Endothelial cell of umbilical vein (primary cell): ENCODE data around the gene LIN7C. TPM values are rescaled to one million over a fixed set of nuclear protein-coding genes. Genes with fewer than 3 reads are reported as not detected.

Source experiments
- BruUV-seq: library from RNA; stranded (reverse); fragments of 400-500 nt; replicated peaks from 2 replicates; lab custom pipeline; 2021; lab: Mats Ljungman, UMichigan
- CTCF ChIA-PET: fragments of 300-600, 350-600 bp; sonication (Branson Sonifier 250); formaldehyde crosslinking; loops from one replicate; lab custom pipeline; 2021; ENCODE audit warnings: antibody characterized with exemption, inconsistent platforms; lab: Charles Lee
- POLR2A ChIA-PET: fragments of 300-600, 350-600 bp; sonication (Branson Sonifier 250); formaldehyde crosslinking; loops from one replicate; lab custom pipeline; 2021; ENCODE audit warnings: antibody characterized with exemption, inconsistent platforms; lab: Charles Lee
- DNase-seq: peaks from one replicate; pipeline ENCODE4 v3.0.0-alpha.2; 2011; ENCODE audit warnings: low read depth, low spot score
- FAIRE-seq: peaks from 2 replicates; lab custom pipeline; 2011; peaks lifted over from hg19 to GRCh38; lab: Jason Lieb, UNC
- H2AFZ ChIP-seq: 2 replicates; pipeline ENCODE4 v1.6.0; 2012; ENCODE audit warnings: low read depth, low read length, control low read depth, inconsistent platforms
- H3K27ac ChIP-seq: 2 replicates; pipeline ENCODE4 v1.5.1; 2011; ENCODE audit warnings: low read depth, mild to moderate bottlenecking, control low read depth, low read length, moderate library complexity; ENCODE audit not compliant: insufficient read depth
- H3K27me3 ChIP-seq, 2 experiments: 2 replicates each; pipeline versions ENCODE4 v1.6.0 to v1.6.1; 2011; ENCODE audit warnings: low read length in 2 of 2, mixed read lengths in 1 of 2; ENCODE audit not compliant: control insufficient read depth in 2 of 2, insufficient read depth in 2 of 2
- H3K36me3 ChIP-seq, 2 experiments: 2 replicates in 1 of 2; 3 replicates in 1 of 2; pipeline ENCODE4 v1.5.1; 2011; ENCODE audit warnings: low read length in 2 of 2, mild to moderate bottlenecking in 1 of 2, moderate library complexity in 1 of 2; ENCODE audit not compliant: control insufficient read depth in 2 of 2, insufficient read depth in 2 of 2; ENCODE audit errors: extremely low read depth in 1 of 2
- H3K4me1 ChIP-seq: 3 replicates; pipeline ENCODE4 v1.5.1; 2011; ENCODE audit warnings: mild to moderate bottlenecking, low read length; ENCODE audit not compliant: control insufficient read depth, insufficient read depth; ENCODE audit errors: extremely low read depth
- H3K4me2 ChIP-seq: 2 replicates; pipeline ENCODE4 v1.6.1; 2011; ENCODE audit warnings: low read length, control low read depth, mixed read lengths; ENCODE audit not compliant: insufficient read depth
- H3K4me3 ChIP-seq, 3 experiments: fragments of 200-600 bp in 1 of 3; sonication (generic), shearing (Covaris generic) in 1 of 3; replicated peaks in 1 of 3; 2 replicates each; pipeline ENCODE4 v1.5.1; 2011 to 2016; ENCODE audit warnings: control low read depth in 3 of 3, low read length in 3 of 3, mild to moderate bottlenecking in 2 of 3, inconsistent platforms in 1 of 3, low read depth in 1 of 3, moderate library complexity in 1 of 3; ENCODE audit not compliant: insufficient read depth in 1 of 3
- H3K79me2 ChIP-seq: 2 replicates; pipeline ENCODE4 v1.6.0; 2012; ENCODE audit warnings: low read length, inconsistent platforms; ENCODE audit not compliant: control insufficient read depth, insufficient read depth
- H3K9ac ChIP-seq: replicated peaks from 2 replicates; pipeline ENCODE3; 2011; ENCODE audit warnings: low read length, control low read depth; ENCODE audit not compliant: insufficient read depth; ENCODE audit errors: extremely low read depth
- H3K9me1 ChIP-seq: replicated peaks from 3 replicates; pipeline ENCODE4 v1.6.0; 2011; ENCODE audit warnings: mild to moderate bottlenecking, low read length; ENCODE audit not compliant: control insufficient read depth, insufficient read depth; ENCODE audit errors: extremely low read depth
- H3K9me3 ChIP-seq: replicated peaks from 2 replicates; pipeline ENCODE4 v1.5.1; 2012; ENCODE audit warnings: low read length, inconsistent platforms; ENCODE audit not compliant: control insufficient read depth, insufficient read depth
- H4K20me1 ChIP-seq: replicated peaks from 2 replicates; pipeline ENCODE3; 2011; ENCODE audit warnings: mild to moderate bottlenecking, low read length; ENCODE audit not compliant: control insufficient read depth, insufficient read depth; ENCODE audit errors: extremely low read depth
- CTCF ChIP-seq, 2 donors: IDR thresholded peaks; 1 replicate in 1 of 2; 2 replicates in 1 of 2; pipeline ENCODE4 v1.5.1; 2011; ENCODE audit warnings: low read length in 2 of 2, mild to moderate bottlenecking in 2 of 2, moderate library complexity in 2 of 2, control low read depth in 1 of 2, inconsistent platforms in 1 of 2, low read depth in 1 of 2; ENCODE audit not compliant: insufficient read depth in 1 of 2; ENCODE audit errors: extremely low read depth in 1 of 2
- EZH2 ChIP-seq: IDR thresholded peaks from 2 replicates; pipeline ENCODE4 v1.6.1; 2012; ENCODE audit warnings: borderline replicate concordance, low read depth, mild to moderate bottlenecking, moderate library complexity, low read length, inconsistent platforms; ENCODE audit not compliant: severe bottlenecking
- FOS ChIP-seq: IDR thresholded peaks from 2 replicates; pipeline ENCODE4 v1.6.1; 2011; ENCODE audit warnings: mild to moderate bottlenecking, low read length, moderate library complexity, borderline replicate concordance; ENCODE audit not compliant: insufficient read depth
- GATA2 ChIP-seq: IDR thresholded peaks from 2 replicates; pipeline ENCODE4 v1.7.0; 2011; ENCODE audit warnings: low read depth, mild to moderate bottlenecking, moderate library complexity, mixed read lengths, low read length; ENCODE audit not compliant: insufficient read length, insufficient read depth
- JUN ChIP-seq: IDR thresholded peaks from 2 replicates; pipeline ENCODE4 v1.6.1; 2011; ENCODE audit warnings: borderline replicate concordance, low read depth; ENCODE audit not compliant: insufficient read length, insufficient read depth
- MAX ChIP-seq: IDR thresholded peaks from 2 replicates; pipeline ENCODE4 v1.6.1; 2011; ENCODE audit not compliant: insufficient read depth, insufficient read length
- MYC ChIP-seq: IDR thresholded peaks from one replicate; pipeline ENCODE4 v1.6.1; 2011; ENCODE audit warnings: mild to moderate bottlenecking, low read depth, low read length
- POLR2A ChIP-seq: IDR thresholded peaks from 2 replicates; pipeline ENCODE4 v1.6.1; 2012; ENCODE audit warnings: low read depth, mild to moderate bottlenecking, control low read depth, low read length
- POLR2AphosphoS5 ChIP-seq: IDR thresholded peaks from 2 replicates; pipeline ENCODE4 v1.6.1; 2012; ENCODE audit warnings: low read depth, mild to moderate bottlenecking, control low read depth, low read length, moderate library complexity; ENCODE audit not compliant: insufficient read depth
- dilution Hi-C: fragments of 300-500 bp; cut with MboI; formaldehyde crosslinking; loops from one replicate; pipeline ENCODE4 v1.15.0; 2019; ENCODE audit warnings: low sequenced_read_pairs; ENCODE audit not compliant: extremely low pct_ligation_motif_present
- intact Hi-C: fragments of 100-400 bp; cut with micrococcal nuclease; formaldehyde crosslinking; loops from one replicate; pipeline ENCODE4 v1.10.0; 2022
- polyA plus RNA-seq, 4 experiments: library from polyadenylated mRNA; depleted of rRNA in 3 of 4; stranded (reverse) in 3 of 4; unstranded in 1 of 4; fragments of >200 nt; gene quantifications; 2 replicates each; pipeline versions ENCODE4 v1.2.1 to v1.2.3, GENCODE V29; 2011 to 2012; ENCODE audit warnings: missing spikeins in 1 of 4
- total RNA-seq: library from RNA; stranded (reverse); gene quantifications from 2 replicates; pipeline ENCODE4 v1.2.3, GENCODE V29; 2021

LIN7C gene
- total and polyA plus RNA-seq, 2 donors (not counting 3 experiments of a cell fraction or from before 2014, with no cell fraction given): 7.1 to 24.9 TPM

GRCh38 chr11:27466363-27466762 lies 40.2 kb downstream of the LIN7C start:
- POLR2A ChIA-PET: no interaction called here
- dilution Hi-C loops (no loop called here), intact Hi-C loops (no loop called here)
- Histone ChIP-seq H3K9me3 (no peaks in the 10 kb centered on the region), H3K4me2 (no peak overlapping the region), H3K4me1 (peaks cover 18% of the 10 kb centered on the region), H3K27me3 (peaks cover 0 to 2% of the 10 kb centered on the region in 2 experiments), H3K36me3 (no peaks in the 10 kb centered on the region), H3K9ac (no peak overlapping the region), H2AFZ (no peak overlapping the region), H3K79me2 (no peaks in the 10 kb centered on the region), H3K9me1 (no peaks in the 10 kb centered on the region), H4K20me1 (no peaks in the 10 kb centered on the region), H3K4me3 (no peak overlapping the region), H3K27ac (no peak overlapping the region)
- no peak for TF ChIP-seq EZH2
- no peak for TF ChIP-seq POLR2AphosphoS5
- no peak for TF ChIP-seq FOS
- no peak for TF ChIP-seq MYC
- no peak for TF ChIP-seq MAX
- TF ChIP-seq POLR2A: no peak
- TF ChIP-seq CTCF (IDR thresholded peaks at IDR 0.05; ENCODE audit: extremely low read depth in 1 of 2, insufficient read depth in 1 of 2, low read depth in 1 of 2, low read length in 2 of 2): no peak
- no peak for TF ChIP-seq JUN
- no peak for TF ChIP-seq GATA2
- DNase-seq (no peak), FAIRE-seq (no peak)
- CTCF ChIA-PET: interaction anchor here (2.5 kb wide), 1 partner anchor 19 kb away, joined by 10 read pairs; no protein-coding TSS in a partner anchor
- no TSS peak for BruUV-seq
